GM23338 (cell line): ENCODE results near the gene TICRR. TPM values are rescaled to one million over a fixed set of nuclear protein-coding genes. Genes with fewer than 3 reads are reported as not detected.
A peak's percentile ranks its signal among the peaks of the same experiment; 100 is the strongest.

Experiments used
- ATAC-seq: fragments of 200-7000 bp; cut with Tn5 transposase; 3 replicates; pipeline ENCODE4 v1.9.1; 2020
- DNase-seq: peaks from one replicate; pipeline ENCODE4 v3.0.0-alpha.2; 2015; ENCODE audit warnings: low spot score
- H2AFZ ChIP-seq: fragments of 200-600 bp; sonication (generic); 2 replicates; pipeline ENCODE4 v1.8.0; 2016; ENCODE audit warnings: antibody characterized with exemption, mild to moderate bottlenecking, moderate library complexity
- H3F3A ChIP-seq: fragments of 200-600 bp; sonication (generic); replicated peaks from 2 replicates; pipeline ENCODE4 v1.8.0; 2017; ENCODE audit warnings: antibody characterized with exemption, mixed run types, low read depth
- H3K27ac ChIP-seq: fragments of 200-600 bp; sonication (generic); 2 replicates; pipeline ENCODE4 v1.6.1; 2016; ENCODE audit warnings: low read depth
- H3K27me3 ChIP-seq: fragments of 200-600 bp; sonication (generic); 2 replicates; pipeline ENCODE4 v1.8.0; 2016; ENCODE audit warnings: mild to moderate bottlenecking, mixed run types, moderate library complexity; ENCODE audit not compliant: insufficient read depth
- H3K36me3 ChIP-seq: fragments of 200-600 bp; sonication (generic); 2 replicates; pipeline ENCODE4 v1.8.0; 2016; ENCODE audit warnings: mild to moderate bottlenecking; ENCODE audit not compliant: insufficient read depth
- H3K4me1 ChIP-seq: fragments of 200-600 bp; sonication (generic); 2 replicates; pipeline ENCODE4 v1.8.0; 2016; ENCODE audit warnings: mild to moderate bottlenecking, moderate library complexity; ENCODE audit not compliant: insufficient read depth
- H3K4me2 ChIP-seq: fragments of 200-600 bp; sonication (generic); 2 replicates; pipeline ENCODE4 v1.7.1; 2017; ENCODE audit warnings: mixed run types
- H3K4me3 ChIP-seq: fragments of 200-600 bp; sonication (generic); 2 replicates; pipeline ENCODE4 v1.6.1; 2016; ENCODE audit warnings: mixed run types
- H3K79me2 ChIP-seq: fragments of 200-600 bp; sonication (generic); replicated peaks from 2 replicates; pipeline ENCODE4 v1.8.0; 2017; ENCODE audit warnings: mild to moderate bottlenecking; ENCODE audit not compliant: insufficient read depth
- H3K9me2 ChIP-seq: fragments of 200-600 bp; sonication (generic); 2 replicates; pipeline ENCODE4 v1.8.0; 2017; ENCODE audit not compliant: insufficient read depth
- H4K20me1 ChIP-seq: fragments of 200-600 bp; sonication (generic); replicated peaks from 2 replicates; pipeline ENCODE4 v1.8.0; 2017; ENCODE audit warnings: mild to moderate bottlenecking; ENCODE audit not compliant: insufficient read depth
- H3K27ac Mint-ChIP-seq: 2 replicates; pipeline ENCODE4 v1.8.0; 2020; ENCODE audit warnings: inconsistent platforms, mild to moderate bottlenecking, moderate library complexity, mixed read lengths
- H3K27me3 Mint-ChIP-seq: 3 replicates; pipeline ENCODE4 v1.8.0; 2022; ENCODE audit warnings: low read depth, mild to moderate bottlenecking, moderate library complexity, mixed read lengths, inconsistent platforms; ENCODE audit not compliant: insufficient read depth, poor library complexity
- H3K36me3 Mint-ChIP-seq: 3 replicates; pipeline ENCODE4 v1.8.0; 2021; ENCODE audit warnings: low read depth, mild to moderate bottlenecking, inconsistent platforms, moderate library complexity, mixed read lengths
- H3K4me1 Mint-ChIP-seq: 3 replicates; pipeline ENCODE4 v1.8.0; 2020; ENCODE audit warnings: mild to moderate bottlenecking, inconsistent platforms, mixed read lengths
- H3K4me3 Mint-ChIP-seq: 3 replicates; pipeline ENCODE4 v1.8.0; 2021; ENCODE audit warnings: moderate library complexity, mild to moderate bottlenecking, inconsistent platforms, mixed read lengths
- H3K9me3 Mint-ChIP-seq: 3 replicates; pipeline ENCODE4 v1.8.0; 2020; ENCODE audit warnings: moderate library complexity, mild to moderate bottlenecking, inconsistent platforms, mixed read lengths
- CREB1 ChIP-seq: fragments of 250-450 bp; sonication (Bioruptor Pico); IDR thresholded peaks from 2 replicates; pipeline ENCODE4 v1.5.0; 2020; ENCODE audit warnings: low read depth, mild to moderate bottlenecking, moderate library complexity
- CTCF ChIP-seq, 2 experiments: fragments of 200-600 bp in 1 of 2; sonication (generic) in 1 of 2; conservative IDR thresholded peaks; 2 replicates each; pipeline versions ENCODE4 v1.5.1 to v1.6.1; 2016 to 2017; ENCODE audit warnings: antibody characterized with exemption in 2 of 2, low read depth in 2 of 2, mild to moderate bottlenecking in 2 of 2, moderate library complexity in 1 of 2
- ETS1 ChIP-seq: IDR thresholded peaks from 2 replicates; pipeline ENCODE4 v1.6.1; 2016; ENCODE audit warnings: antibody characterized with exemption
- EZH2 ChIP-seq: fragments of 200-600 bp; sonication (generic); IDR thresholded peaks from one replicate; pipeline ENCODE4 v1.8.0; 2017; ENCODE audit warnings: antibody characterized with exemption, mild to moderate bottlenecking, low read depth; ENCODE audit not compliant: unreplicated experiment
- EZH2phosphoT487 ChIP-seq: fragments of 200-600 bp; sonication (generic); IDR thresholded peaks from one replicate; pipeline ENCODE4 v1.8.1; 2018; ENCODE audit warnings: antibody characterized with exemption; ENCODE audit not compliant: unreplicated experiment
- JUNB ChIP-seq: IDR thresholded peaks from one replicate; pipeline ENCODE4 v1.6.1; 2016; ENCODE audit warnings: antibody characterized with exemption; ENCODE audit not compliant: unreplicated experiment
- NANOG ChIP-seq: IDR thresholded peaks from 2 replicates; pipeline ENCODE4 v1.6.1; 2016; ENCODE audit warnings: antibody characterized with exemption, borderline replicate concordance
- POLR2AphosphoS5 ChIP-seq: IDR thresholded peaks from 2 replicates; pipeline ENCODE4 v1.6.1; 2016; ENCODE audit warnings: antibody characterized with exemption, low read depth
- STAT1 ChIP-seq: IDR thresholded peaks from one replicate; pipeline ENCODE4 v1.6.1; 2016; ENCODE audit warnings: antibody characterized with exemption; ENCODE audit not compliant: unreplicated experiment
- ZNF114 ChIP-seq: fragments of 250-450 bp; sonication (Bioruptor Pico); IDR thresholded peaks from 2 replicates; pipeline ENCODE4 v1.5.0; 2020; ENCODE audit warnings: mild to moderate bottlenecking, moderate library complexity
- ZNF331 ChIP-seq: fragments of 250-450 bp; sonication (Bioruptor Pico); IDR thresholded peaks from 2 replicates; pipeline ENCODE4 v1.5.0; 2020; ENCODE audit warnings: low read depth, mild to moderate bottlenecking, moderate library complexity
- ZNF462 ChIP-seq: fragments of 250-450 bp; sonication (Bioruptor Pico); IDR thresholded peaks from 2 replicates; pipeline ENCODE4 v1.5.0; 2020; ENCODE audit warnings: mild to moderate bottlenecking, moderate library complexity
- polyA plus RNA-seq: library from polyadenylated mRNA; unstranded; fragments of >200 nt; fragmentation: Nextera tagmentation; extraction: Ambion mirVana; gene quantifications from 2 replicates; pipeline ENCODE4 v1.2.1, GENCODE V29; 2016
- total RNA-seq: library from RNA; depleted of rRNA; stranded (reverse); fragments of >200 nt; shearing (Covaris generic); gene quantifications from 2 replicates; pipeline ENCODE4 v1.2.3, GENCODE V29; 2014

TICRR gene
- total and polyA plus RNA-seq, 2 experiments from 2014 or later, result 11.2 to 42.3 TPM

GRCh38 chr15:89542369-89542768, 32.9 kb upstream of the TICRR start:
- Histone ChIP-seq H3K79me2 (no peaks in the 10 kb centered on the region), H3F3A (no peaks in the 10 kb centered on the region), H2AFZ (no peak overlapping the region), H3K4me2 (no peak overlapping the region), H3K36me3 (no peaks in the 10 kb centered on the region), H3K4me3 (no peak overlapping the region), H3K9me2 (no peaks in the 10 kb centered on the region; the same call in 1 of the 2 replicates), H3K27me3 (no peaks in the 10 kb centered on the region), H3K27ac (no peak overlapping the region), H4K20me1 (no peaks in the 10 kb centered on the region; the same call in 1 of the 2 replicates), H3K4me1 (no peaks in the 10 kb centered on the region)
- no peak for ATAC-seq
- no peaks in the 10 kb centered on the region for H3K4me1 Mint-ChIP-seq
- no peak overlapping the region for H3K27ac Mint-ChIP-seq
- no peak for DNase-seq
- peaks cover 2% of the 10 kb centered on the region for H3K27me3 Mint-ChIP-seq
- TF ChIP-seq ZNF114 (CRISPR knock-in tag) (no peak), NANOG (no peak), CREB1 (CRISPR knock-in tag) (no peak)
- H3K36me3 Mint-ChIP-seq, result peaks cover 8% of the 10 kb centered on the region
- H3K9me3 Mint-ChIP-seq, result peaks cover 12% of the 10 kb centered on the region
- no peak overlapping the region for H3K4me3 Mint-ChIP-seq

GRCh38 chr15:89543389-89543788, 31.9 kb upstream of the TICRR start:
- Mint-ChIP-seq H3K4me1 (no peaks in the 10 kb centered on the region), H3K36me3 (no peaks in the 10 kb centered on the region), H3K27me3 (peaks cover 2% of the 10 kb centered on the region), H3K9me3 (peaks cover 2% of the 10 kb centered on the region; the same call in 1 of the 3 replicates), H3K4me3 (no peak overlapping the region), H3K27ac (no peak overlapping the region)
- 0 out of 2 replicates have a peak overlapping the region, but pooled peaks have one; percentile 10 for H2AFZ ChIP-seq
- no peaks in the 10 kb centered on the region; the same call in 1 of the 2 replicates for H4K20me1 ChIP-seq
- no peak overlapping the region for H3K4me2 ChIP-seq
- no peaks in the 10 kb centered on the region for H3F3A ChIP-seq
- no peaks in the 10 kb centered on the region for H3K9me2 ChIP-seq
- no peaks in the 10 kb centered on the region for H3K27me3 ChIP-seq
- no peak overlapping the region for H3K4me3 ChIP-seq
- no peaks in the 10 kb centered on the region for H3K36me3 ChIP-seq
- no peaks in the 10 kb centered on the region for H3K4me1 ChIP-seq
- no peak overlapping the region for H3K27ac ChIP-seq
- ATAC-seq (no peak), DNase-seq (no peak)
- no peaks in the 10 kb centered on the region for H3K79me2 ChIP-seq
- no peak for TF ChIP-seq EZH2phosphoT487
- no peak for TF ChIP-seq CREB1 (CRISPR knock-in tag)
- TF ChIP-seq ZNF114 (CRISPR knock-in tag), result no peak
- no peak for TF ChIP-seq JUNB
- TF ChIP-seq STAT1, result no peak
- TF ChIP-seq ZNF462 (CRISPR knock-in tag), result no peak
- TF ChIP-seq ETS1, result no peak
- no peak for TF ChIP-seq EZH2
- TF ChIP-seq POLR2AphosphoS5, result no peak
- TF ChIP-seq ZNF331 (CRISPR knock-in tag), result no peak
- no peak for TF ChIP-seq CTCF (conservative IDR thresholded peaks at IDR 0.05; ENCODE audit: low read depth in 2 of 2)
- no peak for TF ChIP-seq NANOG
